GM12878 (cell line): ENCODE data around the gene SLC37A1. TPM values are rescaled to one million over a fixed set of nuclear protein-coding genes. Genes with fewer than 3 reads are reported as not detected.

ENCODE experiments used
- ATAC-seq: fragments of 200-7000 bp; cut with Tn5 transposase; 3 replicates; pipeline ENCODE4 v1.9.1; 2020; ENCODE audit warnings: mild to moderate bottlenecking, moderate library complexity
- BruUV-seq: library from RNA; stranded (reverse); fragments of 400-500 nt; replicated peaks from 2 replicates; lab custom pipeline; 2021; lab: Mats Ljungman, UMichigan
- CTCF ChIA-PET: fragments of 300-600 bp; sonication (Branson Sonifier 250); formaldehyde crosslinking; extraction: SDS; loops from one replicate; lab custom pipeline; 2021; ENCODE audit warnings: inconsistent platforms; lab: Yijun Ruan, JAX
- POLR2A ChIA-PET: fragments of 350-600 bp; formaldehyde crosslinking; extraction: SDS; loops from one replicate; lab custom pipeline; 2021; ENCODE audit warnings: inconsistent platforms; lab: Charles Lee
- RAD21 ChIA-PET: fragments of 300-600 bp; sonication (Branson Sonifier 250); formaldehyde crosslinking; loops from one replicate; lab custom pipeline; 2023; ENCODE audit warnings: antibody characterized with exemption; ENCODE audit not compliant: unreplicated experiment; lab: Charles Lee
- SMC1A ChIA-PET: fragments of 300-600 bp; sonication (Branson Sonifier 250); formaldehyde crosslinking; loops from one replicate; lab custom pipeline; 2023; ENCODE audit not compliant: unreplicated experiment, uncharacterized antibody; lab: Charles Lee
- DNase-seq: peaks from one replicate; pipeline ENCODE4 v3.0.0-alpha.2; 2011; ENCODE audit warnings: low read depth, low spot score
- FAIRE-seq: peaks from 3 replicates; lab custom pipeline; 2011; peaks lifted over from hg19 to GRCh38; lab: Jason Lieb, UNC
- H2AFZ ChIP-seq: 2 replicates; pipeline ENCODE4 v1.6.0; 2011; ENCODE audit warnings: low read depth, low read length, control low read depth; ENCODE audit not compliant: control insufficient read depth
- H3K27ac ChIP-seq: 2 replicates; pipeline ENCODE4 v1.5.1; 2011; ENCODE audit warnings: control low read depth; ENCODE audit not compliant: control insufficient read depth, insufficient read depth
- H3K27me3 ChIP-seq, 2 experiments: replicated peaks in 1 of 2; 2 replicates each; pipeline versions ENCODE4 v1.6.0 to v1.6.1; 2011; ENCODE audit warnings: low read length in 1 of 2; ENCODE audit not compliant: control insufficient read depth in 2 of 2, insufficient read depth in 2 of 2
- H3K36me3 ChIP-seq, 2 experiments: 2 replicates each; pipeline ENCODE4 v1.5.1; 2011; ENCODE audit warnings: low read length in 1 of 2; ENCODE audit not compliant: control insufficient read depth in 2 of 2, insufficient read depth in 2 of 2
- H3K4me1 ChIP-seq: 2 replicates; pipeline ENCODE4 v1.6.1; 2011; ENCODE audit warnings: mild to moderate bottlenecking, low read length, moderate library complexity, mixed read lengths; ENCODE audit not compliant: control insufficient read depth, insufficient read depth
- H3K4me2 ChIP-seq: 2 replicates; pipeline ENCODE4 v1.6.0; 2011; ENCODE audit warnings: control low read depth; ENCODE audit not compliant: control insufficient read depth, insufficient read depth
- H3K4me3 ChIP-seq: fragments of 200-600 bp; sonication (generic); 2 replicates; pipeline ENCODE4 v1.5.1; 2016
- H3K79me2 ChIP-seq: 2 replicates; pipeline ENCODE4 v1.6.0; 2011; ENCODE audit warnings: low read length; ENCODE audit not compliant: control insufficient read depth, insufficient read depth
- H3K9ac ChIP-seq: 2 replicates; pipeline ENCODE4 v1.8.0; 2011; ENCODE audit warnings: low read length, control low read depth, mixed read lengths; ENCODE audit not compliant: control insufficient read depth, insufficient read depth
- H3K9me3 ChIP-seq: replicated peaks from 3 replicates; pipeline ENCODE4 v1.5.1; 2011; ENCODE audit warnings: mild to moderate bottlenecking, low read length; ENCODE audit not compliant: control insufficient read depth, insufficient read depth
- H4K20me1 ChIP-seq: 2 replicates; pipeline ENCODE4 v1.6.0; 2011; ENCODE audit not compliant: control insufficient read depth, insufficient read depth
- BCL11A ChIP-seq: IDR thresholded peaks from 2 replicates; pipeline ENCODE4 v1.6.1; 2011; ENCODE audit warnings: low read depth, low read length
- CTCF ChIP-seq, 3 experiments: IDR thresholded peaks in 2 of 3; conservative IDR thresholded peaks in 1 of 3; 2 replicates each; pipeline ENCODE4 v1.5.1; 2011; ENCODE audit warnings: low read depth in 3 of 3, low read length in 3 of 3, mild to moderate bottlenecking in 3 of 3, control low read depth in 2 of 3, moderate library complexity in 2 of 3, inconsistent platforms in 1 of 3, mixed read lengths in 1 of 3; ENCODE audit not compliant: control insufficient read depth in 2 of 3, insufficient read depth in 1 of 3; ENCODE audit errors: extremely low read depth in 1 of 3
- HDGF ChIP-seq: fragments of 450-650 bp; IDR thresholded peaks from 2 replicates; pipeline ENCODE4 v1.6.1; 2016; ENCODE audit warnings: antibody characterized with exemption
- IKZF1 ChIP-seq: fragments of 450-650 bp; conservative IDR thresholded peaks from 2 replicates; pipeline ENCODE4 v1.6.1; 2017; ENCODE audit warnings: antibody characterized with exemption, mild to moderate bottlenecking
- MTA2 ChIP-seq: fragments of 450-650 bp; IDR thresholded peaks from 2 replicates; pipeline ENCODE4 v1.6.1; 2016; ENCODE audit warnings: low read depth, mild to moderate bottlenecking, moderate library complexity
- MTA3 ChIP-seq: IDR thresholded peaks from 2 replicates; pipeline ENCODE4 v1.6.1; 2012; ENCODE audit warnings: low read length, inconsistent platforms, borderline replicate concordance
- NR2C1 ChIP-seq: fragments of 450-650 bp; IDR thresholded peaks from 2 replicates; pipeline ENCODE4 v1.6.1; 2017; ENCODE audit warnings: antibody characterized with exemption, mild to moderate bottlenecking, moderate library complexity
- PML ChIP-seq: IDR thresholded peaks from 2 replicates; pipeline ENCODE4 v1.6.1; 2012; ENCODE audit warnings: low read length, inconsistent platforms
- POLR2AphosphoS5 ChIP-seq: IDR thresholded peaks from 2 replicates; pipeline ENCODE4 v1.6.1; 2011; ENCODE audit warnings: mild to moderate bottlenecking, low read length, inconsistent platforms
- REST ChIP-seq: IDR thresholded peaks from 2 replicates; pipeline ENCODE4 v1.6.1; 2012; ENCODE audit warnings: mild to moderate bottlenecking, low read depth, low read length
- SIN3A ChIP-seq: IDR thresholded peaks from 2 replicates; pipeline ENCODE4 v1.6.1; 2012; ENCODE audit warnings: low read depth, low read length, improper control_type of control experiment
- USF1 ChIP-seq: IDR thresholded peaks from 2 replicates; pipeline ENCODE4 v1.6.1; 2011; ENCODE audit warnings: borderline replicate concordance, low read depth, mild to moderate bottlenecking, moderate library complexity, mixed read lengths, low read length; ENCODE audit not compliant: insufficient read depth; ENCODE audit errors: extremely low read length
- YBX1 ChIP-seq: fragments of 450-650 bp; IDR thresholded peaks from 2 replicates; pipeline ENCODE4 v1.6.1; 2016; ENCODE audit warnings: antibody characterized with exemption
- ZBTB4 ChIP-seq: fragments of 450-650 bp; formaldehyde crosslinking; IDR thresholded peaks from 2 replicates; pipeline ENCODE4 v1.4.0; 2022; ENCODE audit warnings: mild to moderate bottlenecking, moderate library complexity
- WGBS: methylation state at CpG from one replicate; pipeline ENCODE4 v1.1.6; 2016; ENCODE audit warnings: low lambda C conversion rate; ENCODE audit not compliant: insufficient replicate concordance, insufficient coverage; ENCODE audit errors: missing lambda C conversion rate; 5-methylcytosine and 5-hydroxymethylcytosine counted together
- in situ Hi-C: fragments of 300-500 bp; cut with MboI; formaldehyde crosslinking; loops from 9 replicates; pipeline ENCODE4 v1.14.3; 2018; ENCODE audit warnings: mixed read lengths
- intact Hi-C: fragments of 100-400 bp; cut with micrococcal nuclease; formaldehyde crosslinking; loops from one replicate; pipeline ENCODE4 v1.14.2; 2022; ENCODE audit not compliant: unreplicated experiment
- polyA plus RNA-seq, 11 experiments: library from polyadenylated mRNA; depleted of rRNA in 4 of 11; unstranded in 6 of 11; stranded (reverse) in 5 of 11; fragments of >200 nt; fragmentation: Nextera tagmentation in 4 of 11; fragmentation: Illumina TruSeq in 1 of 11; extraction: Ambion mirVana in 4 of 11; extraction: Trizol in 1 of 11; gene quantifications; 1 replicate in 1 of 11; 2 replicates in 10 of 11; pipeline versions ENCODE4 v1.2.1 to v1.2.3, GENCODE V29; 2011 to 2016; ENCODE audit warnings: inconsistent platforms in 2 of 11, missing spikeins in 2 of 11, low read depth in 1 of 11
- total RNA-seq, 4 experiments: library from RNA; depleted of rRNA in 3 of 4; stranded (reverse); fragments of >200 nt in 3 of 4; fragmentation: Illumina TruSeq in 1 of 4; extraction: Trizol in 1 of 4; gene quantifications; 2 replicates each; pipeline versions ENCODE4 v1.2.1 to v1.2.3, GENCODE V29; 2013 to 2021

The SLC37A1 gene
- total and polyA plus RNA-seq, 10 of the 15 experiments (the other 5 are each of a cell fraction or from before 2014, with no cell fraction given): 1.1 to 35.5 (median 24.4) TPM

GRCh38 chr21:42563261-42563660 lies 49.6 kb downstream of the SLC37A1 start (continued):
- TF ChIP-seq ZBTB4 (CRISPR knock-in tag) (no peak), BCL11A (no peak)
- TF ChIP-seq, all 136 proteins: peak for 0

- no peaks in the 10 kb centered on the region for H4K20me1 ChIP-seq
- ChIA-PET SMC1A (no interaction called here), RAD21 (no interaction called here), POLR2A (no interaction called here), CTCF (no interaction called here)
- no peak overlapping the region for H3K4me2 ChIP-seq
- no peak overlapping the region for H3K27ac ChIP-seq
- intact Hi-C loops: no loop called here
- no peaks in the 10 kb centered on the region for H3K9me3 ChIP-seq
- 93% methylated on average over 14 of the region's 14 CpGs for WGBS
- peaks cover 17% of the 10 kb centered on the region for H3K4me1 ChIP-seq
- peaks cover 12 to 14% of the 10 kb centered on the region in 2 experiments; a peak in 3 of 4 replicates for H3K36me3 ChIP-seq
- no peak for FAIRE-seq
- no peak overlapping the region for H3K9ac ChIP-seq
- H2AFZ ChIP-seq: no peak overlapping the region
- no peak overlapping the region for H3K4me3 ChIP-seq
- DNase-seq: no peak
- in situ Hi-C loops: no loop called here
- BruUV-seq: no TSS peak
- H3K79me2 ChIP-seq: no peaks in the 10 kb centered on the region
- no peak for ATAC-seq
- no peaks in the 10 kb centered on the region for H3K27me3 ChIP-seq
- no peak for TF ChIP-seq SIN3A
- no peak for TF ChIP-seq MTA2
- no peak for TF ChIP-seq HDGF
- no peak for TF ChIP-seq YBX1
- TF ChIP-seq PML: no peak
- TF ChIP-seq MTA3: no peak
- TF ChIP-seq NR2C1: no peak
- TF ChIP-seq IKZF1: no peak
- no peak for TF ChIP-seq CTCF (IDR thresholded peaks at IDR 0.05 in 2 of 3, conservative IDR thresholded peaks at IDR 0.05 in 1 of 3; ENCODE audit: control insufficient read depth in 2 of 3, extremely low read depth in 1 of 3, insufficient read depth in 1 of 3, low read depth in 3 of 3, low read length in 3 of 3)
- no peak for TF ChIP-seq REST
- TF ChIP-seq USF1: no peak
- no peak for TF ChIP-seq POLR2AphosphoS5
These were observed 50.0 kb downstream of the SLC37A1 start for GRCh38 chr21:42563686-42564085.
